CD4-positive, alpha-beta T cell (primary cell): ENCODE results near the gene TSR3. TPM values are rescaled to one million over a fixed set of nuclear protein-coding genes. Genes with fewer than 3 reads are reported as not detected.

Experiments used
- ATAC-seq: fragments of 200-7000 bp; cut with Tn5 transposase; one replicate; pipeline ENCODE4 v1.10.0; 2022; ENCODE audit warnings: mild to moderate bottlenecking; ENCODE audit not compliant: poor library complexity
- CTCF ChIA-PET: fragments of 350-600 bp; sonication (Branson Sonifier 250); formaldehyde crosslinking; loops from one replicate; lab custom pipeline; 2021; ENCODE audit warnings: antibody characterized with exemption, inconsistent platforms; lab: Charles Lee
- POLR2A ChIA-PET: fragments of 350-600 bp; sonication (Branson Sonifier 250); formaldehyde crosslinking; loops from one replicate; lab custom pipeline; 2021; ENCODE audit warnings: antibody characterized with exemption, inconsistent platforms; lab: Charles Lee
- DNase-seq, 14 experiments: peaks; one replicate each; pipeline ENCODE4 v3.0.0-alpha.2; 2013 to 2020; ENCODE audit warnings: mixed read lengths in 2 of 14
- H3K27ac ChIP-seq, 2 donors: one replicate each; pipeline versions ENCODE4 v1.5.1 to v1.7.0; 2013; ENCODE audit warnings: low read length in 2 of 2, low read depth in 1 of 2, mild to moderate bottlenecking in 1 of 2
- H3K27me3 ChIP-seq, 2 experiments: 1 replicate in 1 of 2; 2 replicates in 1 of 2; pipeline versions ENCODE4 v1.6.1 to v1.7.0; 2013; ENCODE audit warnings: low read length in 2 of 2, control low read depth in 1 of 2, mild to moderate bottlenecking in 1 of 2, moderate library complexity in 1 of 2; ENCODE audit not compliant: insufficient read depth in 2 of 2, control insufficient read depth in 1 of 2
- H3K36me3 ChIP-seq: one replicate; pipeline ENCODE4 v1.6.1; 2013; ENCODE audit warnings: low read length, control low read depth; ENCODE audit not compliant: insufficient read depth
- H3K4me1 ChIP-seq: one replicate; pipeline ENCODE4 v1.6.1; 2013; ENCODE audit warnings: low read length, control low read depth; ENCODE audit not compliant: insufficient read depth
- H3K4me3 ChIP-seq: one replicate; pipeline ENCODE4 v1.5.1; 2013; ENCODE audit warnings: mild to moderate bottlenecking, low read length, moderate library complexity
- H3K9me3 ChIP-seq, 2 experiments: 1 replicate in 1 of 2; 2 replicates in 1 of 2; pipeline versions ENCODE4 v1.6.1 to v1.7.0; 2013; ENCODE audit warnings: low read length in 2 of 2, mild to moderate bottlenecking in 2 of 2, control low read depth in 1 of 2, moderate library complexity in 1 of 2; ENCODE audit not compliant: control insufficient read depth in 1 of 2, insufficient read depth in 1 of 2
- H3K27ac Mint-ChIP-seq: one replicate; pipeline ENCODE4 v1.8.0; 2020; ENCODE audit warnings: mixed read lengths
- H3K27me3 Mint-ChIP-seq: one replicate; pipeline ENCODE4 v1.8.0; 2021; ENCODE audit warnings: mixed read lengths
- H3K36me3 Mint-ChIP-seq: one replicate; pipeline ENCODE4 v1.8.0; 2021; ENCODE audit warnings: low read depth, mixed read lengths
- H3K4me1 Mint-ChIP-seq: one replicate; pipeline ENCODE4 v1.8.0; 2021; ENCODE audit warnings: low read depth, mixed read lengths
- H3K4me3 Mint-ChIP-seq: one replicate; pipeline ENCODE4 v1.8.0; 2020; ENCODE audit warnings: mild to moderate bottlenecking, mixed read lengths
- H3K9me3 Mint-ChIP-seq: one replicate; pipeline ENCODE4 v1.8.0; 2020; ENCODE audit warnings: mixed read lengths
- intact Hi-C, 2 experiments: fragments of 100-400 bp; cut with DNase I in 1 of 2; cut with micrococcal nuclease in 1 of 2; formaldehyde crosslinking; loops; one replicate each; pipeline versions ENCODE4 v1.15.1 to v1.9.0; 2023 to 2025; cut with DNase I, micrococcal nuclease
- total RNA-seq, 174 experiments: library from RNA in 2 of 174; stranded (reverse) in 2 of 174; gene quantifications; one replicate each; pipeline ENCODE4 v1.2.3 and lab custom pipeline; 2021 to 2026
- TF ChIP-seq, protein P1 (sequence below): fragments of 200-600 bp; IDR thresholded peaks from one replicate; pipeline ENCODE4 v1.8.0; 2022; ENCODE audit warnings: antibody characterized with exemption, mild to moderate bottlenecking

TSR3 gene
- total RNA-seq, 2 experiments from 2014 or later, result 19.9 to 21.4 TPM

DNA sequence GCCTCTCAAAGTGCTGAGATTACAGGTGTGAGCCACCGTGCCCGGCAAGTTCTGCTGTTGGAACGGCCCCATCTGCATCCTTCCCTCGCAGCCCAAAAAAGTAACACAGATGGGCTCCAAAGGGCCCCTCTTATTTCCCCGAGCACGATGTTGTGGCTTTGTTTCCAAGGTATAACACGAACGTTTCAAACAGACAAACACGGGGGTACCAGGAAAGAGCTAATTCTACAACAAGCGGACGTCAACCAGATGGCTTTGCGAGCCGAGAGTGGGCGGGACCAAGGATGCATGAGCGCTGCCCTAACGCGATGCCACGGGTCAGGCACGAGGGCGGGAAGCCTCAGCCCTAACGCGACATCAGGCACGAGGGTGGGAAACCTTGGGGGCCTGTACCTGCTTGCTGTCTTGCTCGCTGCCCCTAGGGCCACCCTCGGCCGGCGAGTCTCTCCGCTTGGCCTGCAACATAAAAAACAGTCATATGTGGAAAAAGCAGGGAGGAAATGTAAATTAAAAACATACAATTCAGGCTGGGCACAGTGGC, 38.6 kb upstream of the TSR3 start:
- Mint-ChIP-seq H3K4me1 (no peaks in the 10 kb centered on the region), H3K27ac (no peak overlapping the region), H3K36me3 (peaks cover 28% of the 10 kb centered on the region), H3K27me3 (no peaks in the 10 kb centered on the region), H3K4me3 (no peak overlapping the region), H3K9me3 (no peaks in the 10 kb centered on the region)
- Histone ChIP-seq H3K27me3 (no peaks in the 10 kb centered on the region), H3K4me3 (no peak overlapping the region), H3K4me1 (peaks cover 3% of the 10 kb centered on the region), H3K36me3 (peaks cover 53% of the 10 kb centered on the region), H3K9me3 (no peaks in the 10 kb centered on the region), H3K27ac (no peak overlapping the region)
- ChIA-PET POLR2A (no interaction called here), CTCF (no interaction called here)
- TF ChIP-seq, protein P1, sequence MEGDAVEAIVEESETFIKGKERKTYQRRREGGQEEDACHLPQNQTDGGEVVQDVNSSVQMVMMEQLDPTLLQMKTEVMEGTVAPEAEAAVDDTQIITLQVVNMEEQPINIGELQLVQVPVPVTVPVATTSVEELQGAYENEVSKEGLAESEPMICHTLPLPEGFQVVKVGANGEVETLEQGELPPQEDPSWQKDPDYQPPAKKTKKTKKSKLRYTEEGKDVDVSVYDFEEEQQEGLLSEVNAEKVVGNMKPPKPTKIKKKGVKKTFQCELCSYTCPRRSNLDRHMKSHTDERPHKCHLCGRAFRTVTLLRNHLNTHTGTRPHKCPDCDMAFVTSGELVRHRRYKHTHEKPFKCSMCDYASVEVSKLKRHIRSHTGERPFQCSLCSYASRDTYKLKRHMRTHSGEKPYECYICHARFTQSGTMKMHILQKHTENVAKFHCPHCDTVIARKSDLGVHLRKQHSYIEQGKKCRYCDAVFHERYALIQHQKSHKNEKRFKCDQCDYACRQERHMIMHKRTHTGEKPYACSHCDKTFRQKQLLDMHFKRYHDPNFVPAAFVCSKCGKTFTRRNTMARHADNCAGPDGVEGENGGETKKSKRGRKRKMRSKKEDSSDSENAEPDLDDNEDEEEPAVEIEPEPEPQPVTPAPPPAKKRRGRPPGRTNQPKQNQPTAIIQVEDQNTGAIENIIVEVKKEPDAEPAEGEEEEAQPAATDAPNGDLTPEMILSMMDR, result no peak
- ATAC-seq, result no peak
- no peak for DNase-seq
- intact Hi-C loops, result no loop called here

DNA sequence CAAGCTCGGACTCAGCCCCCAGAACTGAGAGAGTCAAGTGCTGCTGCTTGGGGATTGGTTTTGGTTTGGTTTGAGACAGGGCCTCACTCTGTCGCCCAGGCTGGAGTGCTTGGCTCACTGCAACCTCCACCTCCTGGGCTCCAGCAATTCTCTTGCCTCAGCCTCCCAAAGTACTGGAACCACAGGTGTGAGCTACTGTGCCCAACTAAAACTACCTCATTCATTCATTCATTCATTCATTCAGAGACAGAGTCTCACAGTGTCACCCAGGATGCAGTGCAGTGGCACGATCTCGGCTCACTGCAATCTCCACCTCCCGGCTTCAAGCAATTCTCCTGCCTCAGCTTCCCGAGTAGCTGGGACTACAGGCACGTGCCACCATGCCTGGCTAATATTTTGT, 38.1 kb upstream of the TSR3 start:
- Mint-ChIP-seq H3K9me3 (no peaks in the 10 kb centered on the region), H3K27me3 (no peaks in the 10 kb centered on the region), H3K4me3 (no peak overlapping the region), H3K4me1 (no peaks in the 10 kb centered on the region), H3K36me3 (peaks cover 31% of the 10 kb centered on the region), H3K27ac (no peak overlapping the region)
- no peaks in the 10 kb centered on the region for H3K27me3 ChIP-seq
- no peak for DNase-seq
- intact Hi-C loops, result no loop called here
- no peak overlapping the region for H3K4me3 ChIP-seq
- H3K4me1 ChIP-seq, result peaks cover 3% of the 10 kb centered on the region
- TF ChIP-seq, protein P1, result no peak
- H3K36me3 ChIP-seq, result peaks cover 54% of the 10 kb centered on the region
- no peaks in the 10 kb centered on the region for H3K9me3 ChIP-seq
- CTCF ChIA-PET, result no interaction called here
- POLR2A ChIA-PET, result no interaction called here
- no peak overlapping the region for H3K27ac ChIP-seq
- ATAC-seq, result no peak

DNA sequence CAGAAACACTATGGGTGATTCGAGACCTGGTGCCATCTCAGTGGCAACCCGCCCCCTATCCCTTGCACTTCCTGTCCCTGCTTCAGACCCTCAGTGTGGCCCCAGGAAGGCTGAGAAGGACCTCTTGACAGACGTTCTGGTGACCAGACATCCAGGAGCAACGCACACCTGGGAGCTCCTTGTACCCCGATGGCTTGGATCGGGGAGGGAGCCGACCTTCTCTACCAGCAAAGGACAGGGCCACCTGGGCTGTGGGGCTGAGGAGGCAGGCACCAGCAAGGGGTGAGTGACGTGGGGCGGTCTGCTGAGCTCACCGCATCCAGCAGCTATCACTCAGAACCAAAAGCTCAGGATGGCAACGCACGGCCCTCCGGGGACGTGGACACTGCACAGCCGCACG, 35.7 kb upstream of the TSR3 start:
- Histone ChIP-seq H3K9me3 (no peaks in the 10 kb centered on the region), H3K36me3 (peaks cover 43% of the 10 kb centered on the region), H3K27ac (no peak overlapping the region), H3K4me1 (peaks cover 3% of the 10 kb centered on the region), H3K27me3 (no peaks in the 10 kb centered on the region), H3K4me3 (no peak overlapping the region)
- Mint-ChIP-seq H3K27me3 (no peaks in the 10 kb centered on the region), H3K4me1 (no peaks in the 10 kb centered on the region), H3K27ac (no peak overlapping the region), H3K4me3 (no peak overlapping the region), H3K36me3 (peaks cover 31% of the 10 kb centered on the region), H3K9me3 (no peaks in the 10 kb centered on the region)
- ChIA-PET POLR2A (interaction anchor here (0.6 kb wide), 1 partner anchor 43 kb away, joined by 3 read pairs; no protein-coding TSS in a partner anchor), CTCF (no interaction called here)
- intact Hi-C loops, result no loop called here
- ATAC-seq (no peak), DNase-seq (no peak)
- TF ChIP-seq, protein P1, result no peak
